BE2C (cell line): ENCODE data around the gene SLC6A18.

Experiments
- DNase-seq: peaks from one replicate; pipeline ENCODE4 v3.0.0-alpha.2; 2020
- H3K27me3 ChIP-seq: fragments of 250-450 bp; sonication (Bioruptor Pico); 2 replicates; pipeline ENCODE4 v1.5.1; 2020; ENCODE audit warnings: mild to moderate bottlenecking
- H3K36me3 ChIP-seq: fragments of 250-450 bp; sonication (Bioruptor Pico); 2 replicates; pipeline ENCODE4 v1.5.1; 2020; ENCODE audit warnings: mild to moderate bottlenecking
- H3K4me1 ChIP-seq: fragments of 250-450 bp; sonication (Bioruptor Pico); 2 replicates; pipeline ENCODE4 v1.5.1; 2020
- H3K4me3 ChIP-seq: 2 replicates; pipeline ENCODE4 v1.5.1; 2011; ENCODE audit warnings: low read depth, low read length
- H3K9me3 ChIP-seq: fragments of 250-450 bp; sonication (Bioruptor Pico); 2 replicates; pipeline ENCODE4 v1.5.1; 2020
- CTCF ChIP-seq: IDR thresholded peaks from 2 replicates; pipeline ENCODE4 v1.5.1; 2012; ENCODE audit warnings: mild to moderate bottlenecking, low read depth, low read length

Gene SLC6A18

GRCh38 chr5:1195439-1195838 is 29.7 kb upstream of the SLC6A18 start:
- peaks cover 9% of the 10 kb centered on the region for H3K4me1 ChIP-seq

GRCh38 chr5:1195916-1196315 is 29.3 kb upstream of the SLC6A18 start:
- H3K4me3 ChIP-seq: no peak overlapping the region
- TF ChIP-seq CTCF: no peak
- peaks cover 14% of the 10 kb centered on the region for H3K4me1 ChIP-seq
- no peaks in the 10 kb centered on the region for H3K36me3 ChIP-seq
- no peaks in the 10 kb centered on the region for H3K27me3 ChIP-seq
- no peaks in the 10 kb centered on the region for H3K9me3 ChIP-seq
- DNase-seq: no peak

More at GRCh38 chr5:1195439-1195838, 29.7 kb upstream of the SLC6A18 start:
- Histone ChIP-seq H3K27me3 (no peaks in the 10 kb centered on the region), H3K9me3 (no peaks in the 10 kb centered on the region), H3K4me3 (no peak overlapping the region), H3K36me3 (no peaks in the 10 kb centered on the region)
- TF ChIP-seq CTCF: no peak
- no peak for DNase-seq

- no peak for TF ChIP-seq CTCF
- Histone ChIP-seq H3K9me3 (no peaks in the 10 kb centered on the region), H3K4me3 (no peak overlapping the region), H3K4me1 (peaks cover 18% of the 10 kb centered on the region), H3K36me3 (no peaks in the 10 kb centered on the region), H3K27me3 (no peaks in the 10 kb centered on the region)
- DNase-seq: no peak
These were observed 28.6 kb upstream of the SLC6A18 start for GRCh38 chr5:1196562-1196961.

- no peak for DNase-seq
- no peak for TF ChIP-seq CTCF
- H3K4me1 ChIP-seq: peaks cover 18% of the 10 kb centered on the region
These were observed 27.1 kb upstream of the SLC6A18 start for GRCh38 chr5:1197876-1198666.

GRCh38 chr5:1199340-1199648 is 25.9 kb upstream of the SLC6A18 start:
- H3K4me1 ChIP-seq: peaks cover 19% of the 10 kb centered on the region
- TF ChIP-seq CTCF: no peak
- no peaks in the 10 kb centered on the region for H3K36me3 ChIP-seq
- no peak overlapping the region; the same call in 1 of the 2 replicates for H3K4me3 ChIP-seq
- no peaks in the 10 kb centered on the region for H3K9me3 ChIP-seq
- no peaks in the 10 kb centered on the region for H3K27me3 ChIP-seq
- no peak for DNase-seq

More at GRCh38 chr5:1197876-1198666, 27.1 kb upstream of the SLC6A18 start:
- Histone ChIP-seq H3K9me3 (no peaks in the 10 kb centered on the region), H3K27me3 (no peaks in the 10 kb centered on the region), H3K36me3 (no peaks in the 10 kb centered on the region), H3K4me3 (no peak overlapping the region)

GRCh38 chr5:1199649-1200494 is 25.3 kb upstream of the SLC6A18 start:
- TF ChIP-seq CTCF: no peak
- H3K9me3 ChIP-seq: no peaks in the 10 kb centered on the region
- no peaks in the 10 kb centered on the region for H3K27me3 ChIP-seq
- H3K36me3 ChIP-seq: no peaks in the 10 kb centered on the region
- H3K4me3 ChIP-seq: peak overlapping the region; percentile 11; the same call in 1 of the 2 replicates
- peak; percentile 62 for DNase-seq
- H3K4me1 ChIP-seq: peaks cover 21% of the 10 kb centered on the region
